LNCAP (cell line): Measurements from ENCODE around the gene ARHGAP4.

Experiments used
- TF ChIP-seq, protein P1 (sequence below): fragments of 450-650 bp; IDR thresholded peaks from 2 replicates; pipeline ENCODE4 v1.5.1; 2017; ENCODE audit warnings: mild to moderate bottlenecking

The ARHGAP4 gene

DNA sequence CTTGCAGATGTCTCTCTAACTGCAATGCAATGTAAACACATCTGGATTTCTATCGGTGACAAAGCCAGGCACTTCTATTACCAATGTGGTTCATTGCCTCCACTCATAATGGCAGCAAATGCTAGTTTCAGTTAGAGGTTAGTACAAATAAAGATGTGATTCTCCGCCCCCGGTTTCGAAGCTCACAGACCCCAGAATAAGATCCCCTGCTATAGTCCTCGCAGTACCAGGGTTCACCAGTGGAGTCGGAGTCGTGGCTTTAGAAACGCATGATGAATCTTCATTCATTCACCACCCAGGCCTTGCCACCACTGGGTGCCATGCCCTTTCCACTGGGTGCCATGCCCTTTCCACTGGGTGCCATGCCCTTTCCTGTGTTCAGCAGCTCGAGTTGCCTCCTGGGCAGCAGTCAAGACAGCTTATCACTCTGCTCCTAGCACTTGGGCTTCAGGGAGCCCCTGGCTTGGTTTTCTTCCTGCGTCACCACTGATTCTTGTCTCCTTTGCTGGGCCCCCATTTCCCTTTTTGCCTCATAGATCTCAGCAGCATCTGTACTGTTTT is 12.2 kb upstream of the ARHGAP4 start:
- TF ChIP-seq, protein P1, sequence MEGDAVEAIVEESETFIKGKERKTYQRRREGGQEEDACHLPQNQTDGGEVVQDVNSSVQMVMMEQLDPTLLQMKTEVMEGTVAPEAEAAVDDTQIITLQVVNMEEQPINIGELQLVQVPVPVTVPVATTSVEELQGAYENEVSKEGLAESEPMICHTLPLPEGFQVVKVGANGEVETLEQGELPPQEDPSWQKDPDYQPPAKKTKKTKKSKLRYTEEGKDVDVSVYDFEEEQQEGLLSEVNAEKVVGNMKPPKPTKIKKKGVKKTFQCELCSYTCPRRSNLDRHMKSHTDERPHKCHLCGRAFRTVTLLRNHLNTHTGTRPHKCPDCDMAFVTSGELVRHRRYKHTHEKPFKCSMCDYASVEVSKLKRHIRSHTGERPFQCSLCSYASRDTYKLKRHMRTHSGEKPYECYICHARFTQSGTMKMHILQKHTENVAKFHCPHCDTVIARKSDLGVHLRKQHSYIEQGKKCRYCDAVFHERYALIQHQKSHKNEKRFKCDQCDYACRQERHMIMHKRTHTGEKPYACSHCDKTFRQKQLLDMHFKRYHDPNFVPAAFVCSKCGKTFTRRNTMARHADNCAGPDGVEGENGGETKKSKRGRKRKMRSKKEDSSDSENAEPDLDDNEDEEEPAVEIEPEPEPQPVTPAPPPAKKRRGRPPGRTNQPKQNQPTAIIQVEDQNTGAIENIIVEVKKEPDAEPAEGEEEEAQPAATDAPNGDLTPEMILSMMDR, result no peak

DNA sequence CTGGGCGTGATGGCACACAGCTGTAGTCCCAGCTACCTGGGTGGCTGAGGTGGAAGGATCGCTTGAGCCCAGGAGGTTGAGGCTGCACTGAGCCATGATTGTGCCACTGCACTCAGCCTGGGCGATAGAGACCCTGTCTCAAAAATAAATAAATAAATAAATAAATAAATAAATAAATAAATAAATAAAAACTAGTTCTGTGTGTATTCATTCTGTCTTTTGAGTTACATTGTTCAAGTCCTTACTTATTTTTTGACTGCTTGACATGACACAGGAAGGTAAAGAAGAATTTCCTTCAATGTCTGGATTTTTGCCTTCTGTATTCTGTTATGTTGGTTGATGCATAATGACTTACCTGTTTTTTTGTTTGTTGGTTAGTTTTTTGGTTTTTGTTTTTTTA is 11.0 kb upstream of the ARHGAP4 start:
- TF ChIP-seq, protein P1, result no peak

- TF ChIP-seq, protein P1, result no peak
Measured at GRCh38 chrX:153935326-153935851, 9.3 kb upstream of the ARHGAP4 start.

GRCh38 chrX:153934762-153935325 is 8.8 kb upstream of the ARHGAP4 start, which contains the start of gene NAA10:
Gene NAA10, minus strand, starts transcription at chrX:153935037. Its CDS starts 133 bp downstream, at chrX:153934904.
- TF ChIP-seq, protein P1, result no peak

DNA sequence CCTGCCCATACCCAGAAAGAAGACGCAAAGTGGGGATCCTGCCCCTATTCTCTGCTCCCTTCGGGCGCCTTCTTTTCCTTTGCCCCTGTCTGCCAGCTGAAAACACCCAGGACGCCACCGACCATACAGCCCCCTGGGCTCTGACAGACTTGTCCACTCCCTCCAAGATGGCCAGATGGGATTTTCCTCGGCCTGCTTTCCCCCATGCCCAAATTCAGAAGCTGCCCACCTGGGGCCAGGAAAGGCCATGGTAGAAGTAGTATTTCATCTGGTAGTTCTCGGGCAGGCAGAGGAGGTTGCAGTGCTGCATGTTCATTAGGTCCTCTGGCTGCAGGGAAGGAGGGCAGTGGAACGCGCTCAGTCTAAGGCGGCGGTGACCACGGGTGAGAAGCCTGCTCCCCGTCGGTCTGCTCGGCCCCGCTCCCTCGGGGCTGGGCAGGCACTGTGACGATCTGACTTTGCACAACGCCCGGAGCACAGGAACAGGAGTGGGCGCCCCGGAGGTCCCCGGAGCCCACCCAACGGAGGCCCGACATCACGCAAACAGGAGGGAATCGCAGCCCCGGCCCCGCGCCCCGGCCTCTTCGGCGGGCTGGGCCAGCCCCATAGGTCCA is 8.2 kb upstream of the ARHGAP4 start:
- TF ChIP-seq, protein P1, result no peak

DNA sequence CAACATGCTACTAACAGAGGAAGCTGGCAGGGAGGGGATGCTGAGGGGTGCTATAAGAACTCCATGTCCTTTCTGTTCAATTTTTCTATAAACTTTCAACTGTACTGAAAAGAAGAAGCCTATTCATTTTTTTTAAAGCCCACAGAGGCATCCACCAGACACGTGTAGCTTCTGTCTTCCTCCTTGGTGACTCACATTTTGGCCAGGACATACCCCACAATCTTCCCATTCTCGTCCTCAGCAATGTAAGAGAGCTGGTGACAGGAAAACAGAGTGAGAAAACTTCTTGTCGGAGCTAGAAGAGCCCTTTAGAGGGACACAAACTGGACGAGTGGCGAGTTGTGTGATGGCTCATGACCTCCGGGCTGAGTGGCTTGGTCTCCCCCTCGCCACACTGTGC is 7.7 kb upstream of the ARHGAP4 start:
- TF ChIP-seq, protein P1, result no peak

DNA sequence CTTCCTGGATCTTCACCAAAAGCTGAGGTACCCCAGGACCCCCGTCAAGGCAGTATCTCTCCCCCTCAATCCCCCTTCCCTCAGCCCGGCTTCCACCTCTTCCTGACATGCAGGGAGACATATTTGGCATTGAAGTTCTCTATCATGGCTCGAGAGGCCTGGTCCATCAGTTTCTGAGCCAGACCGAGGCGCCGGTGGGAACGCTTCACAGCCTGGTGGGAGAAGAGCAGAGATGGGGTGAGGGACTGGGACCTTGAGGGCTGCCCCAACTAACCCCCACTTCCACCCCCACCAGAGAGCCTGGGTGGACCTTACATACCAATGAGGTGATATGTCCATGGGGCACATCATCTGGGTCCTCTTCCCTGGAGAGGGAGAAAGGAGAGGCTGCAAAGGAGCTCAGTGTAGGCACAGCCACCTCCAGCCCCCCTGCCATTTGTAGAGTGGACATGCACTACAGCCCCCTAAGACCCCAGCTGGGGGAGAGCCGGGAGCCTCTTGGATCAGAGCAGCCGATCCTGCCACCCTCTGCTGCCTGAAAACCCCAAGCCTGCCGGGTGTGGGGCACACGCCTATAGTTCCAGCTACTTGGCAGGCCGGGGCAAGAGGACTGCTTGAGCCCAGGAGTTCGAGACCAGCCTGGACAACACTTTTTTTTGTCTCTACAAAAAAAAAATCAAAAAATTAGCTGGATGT is 6.3 kb upstream of the ARHGAP4 start:
- TF ChIP-seq, protein P1, result no peak
